HepG2 (cell line): Measurements from ENCODE around the gene CNPY4. TPM values are rescaled to one million over a fixed set of nuclear protein-coding genes. Genes with fewer than 3 reads are reported as not detected.
A peak's percentile ranks its signal among the peaks of the same experiment; 100 is the strongest.

Source experiments
- ARID2 ChIP-seq: sonication (generic); formaldehyde crosslinking; IDR thresholded peaks from 2 replicates; pipeline ENCODE4 v1.8.1; 2022; ENCODE audit warnings: mild to moderate bottlenecking, missing genetic modification reagents, borderline replicate concordance
- BCL3 ChIP-seq: sonication (generic); formaldehyde crosslinking; IDR thresholded peaks from 2 replicates; pipeline ENCODE4 v1.5.1; 2020; ENCODE audit warnings: mild to moderate bottlenecking, missing genetic modification reagents, moderate library complexity
- BRCA1 ChIP-seq: sonication (generic); formaldehyde crosslinking; IDR thresholded peaks from 2 replicates; pipeline ENCODE4 v1.4.0; 2020; ENCODE audit warnings: missing genetic modification reagents
- CREB3 ChIP-seq: sonication (generic); formaldehyde crosslinking; IDR thresholded peaks from 2 replicates; pipeline ENCODE4 v1.5.0; 2020; ENCODE audit warnings: missing genetic modification reagents
- DDIT3 ChIP-seq: sonication (generic); formaldehyde crosslinking; IDR thresholded peaks from 2 replicates; pipeline ENCODE4 v1.4.0; 2020; ENCODE audit warnings: mild to moderate bottlenecking, missing genetic modification reagents
- ETS1 ChIP-seq: sonication (generic); formaldehyde crosslinking; IDR thresholded peaks from 2 replicates; pipeline ENCODE4 v1.4.0; 2020; ENCODE audit warnings: missing genetic modification reagents
- KDM6A ChIP-seq: IDR thresholded peaks from 2 replicates; pipeline ENCODE4 v1.6.1; 2016; ENCODE audit warnings: low read depth
- MAFK ChIP-seq, 2 experiments: IDR thresholded peaks in 1 of 2; conservative IDR thresholded peaks in 1 of 2; 2 replicates each; pipeline ENCODE4 v1.6.1; 2011; ENCODE audit warnings: improper control_type of control experiment in 2 of 2, low read length in 2 of 2
- MLLT10 ChIP-seq: sonication (generic); formaldehyde crosslinking; IDR thresholded peaks from 2 replicates; pipeline ENCODE4 v1.4.0; 2020; ENCODE audit warnings: missing genetic modification reagents
- NR1H2 ChIP-seq: sonication (generic); formaldehyde crosslinking; IDR thresholded peaks from 2 replicates; pipeline ENCODE4 v1.8.1; 2022; ENCODE audit warnings: low read depth, missing genetic modification reagents, borderline replicate concordance
- NR2C2 ChIP-seq: sonication (generic); formaldehyde crosslinking; IDR thresholded peaks from 2 replicates; pipeline ENCODE4 v1.4.0; 2020; ENCODE audit warnings: missing genetic modification reagents, mild to moderate bottlenecking, moderate library complexity, borderline replicate concordance
- TCF7 ChIP-seq: sonication (generic); IDR thresholded peaks from 2 replicates; pipeline ENCODE4 v1.6.1; 2016; ENCODE audit warnings: antibody characterized with exemption, low read depth
- TIGD3 ChIP-seq: sonication (generic); formaldehyde crosslinking; IDR thresholded peaks from 2 replicates; pipeline ENCODE4 v1.5.1; 2020; ENCODE audit warnings: mild to moderate bottlenecking, missing genetic modification reagents, borderline replicate concordance
- TRAFD1 ChIP-seq: sonication (generic); formaldehyde crosslinking; IDR thresholded peaks from 2 replicates; pipeline ENCODE4 v1.5.1; 2020; ENCODE audit warnings: missing genetic modification reagents, mild to moderate bottlenecking, borderline replicate concordance
- ZBTB37 ChIP-seq: sonication (generic); formaldehyde crosslinking; IDR thresholded peaks from 2 replicates; pipeline ENCODE4 v1.4.0; 2020; ENCODE audit warnings: mild to moderate bottlenecking, missing genetic modification reagents
- ZNF274 ChIP-seq: sonication (generic); formaldehyde crosslinking; IDR thresholded peaks from 2 replicates; pipeline ENCODE4 v1.5.1; 2020; ENCODE audit warnings: mild to moderate bottlenecking, missing genetic modification reagents
- ZNF564 ChIP-seq: sonication (generic); formaldehyde crosslinking; IDR thresholded peaks from 2 replicates; pipeline ENCODE4 v1.8.1; 2023; ENCODE audit warnings: mild to moderate bottlenecking, missing genetic modification reagents
- ZNF777 ChIP-seq: sonication (generic); formaldehyde crosslinking; IDR thresholded peaks from 2 replicates; pipeline ENCODE4 v1.4.0; 2020; ENCODE audit warnings: missing genetic modification reagents
- ZSCAN31 ChIP-seq: sonication (generic); formaldehyde crosslinking; IDR thresholded peaks from 2 replicates; pipeline ENCODE4 v1.5.0; 2020; ENCODE audit warnings: low read depth, mild to moderate bottlenecking, missing genetic modification reagents
- polyA plus RNA-seq, 8 experiments: library from polyadenylated mRNA; depleted of rRNA in 3 of 8; stranded (reverse) in 7 of 8; unstranded in 1 of 8; fragments of >200 nt; fragmentation: Illumina TruSeq in 4 of 8; extraction: Trizol in 4 of 8; gene quantifications; 2 replicates each; pipeline versions ENCODE4 v1.2.1 to v1.2.3, GENCODE V29; 2011 to 2016; ENCODE audit warnings: low read depth in 4 of 8, missing spikeins in 1 of 8, mixed read lengths in 1 of 8; ENCODE audit not compliant: insufficient read depth in 1 of 8
- total RNA-seq, 5 experiments: library from RNA; depleted of rRNA; stranded (reverse); fragments of >200 nt; fragmentation: Illumina TruSeq; extraction: Trizol; gene quantifications; 2 replicates each; pipeline ENCODE4 v1.2.3, GENCODE V29; 2016; ENCODE audit warnings: low read depth in 1 of 5

The CNPY4 gene
- total and polyA plus RNA-seq, 2 of the 13 experiments (the other 11 are each of a cell fraction or from before 2014, with no cell fraction given): 6.2 to 12.7 TPM

GRCh38 chr7:100158229-100159098 is 39.0 kb downstream of the CNPY4 start, which contains the start of gene TRAPPC14 (continued):
- no peak for TF ChIP-seq CREB3 (CRISPR knock-in tag)
- no peak for TF ChIP-seq BRCA1 (CRISPR knock-in tag)
- TF ChIP-seq KDM6A (CRISPR knock-in tag): no peak
- no peak for TF ChIP-seq TIGD3 (CRISPR knock-in tag)
- TF ChIP-seq TRAFD1 (CRISPR knock-in tag): no peak
- TF ChIP-seq ZNF777 (CRISPR knock-in tag): peak; percentile 55; the same call in 1 of the 2 replicates
- TF ChIP-seq NR2C2 (CRISPR knock-in tag): peak; percentile 82
- TF ChIP-seq DDIT3: no peak
- no peak for TF ChIP-seq ETS1
- TF ChIP-seq MAFK (conservative IDR thresholded peaks at IDR 0.05 in 1 of 2, IDR thresholded peaks at IDR 0.05 in 1 of 2; ENCODE audit: low read length in 2 of 2): no peak
- peak; percentile 51 for TF ChIP-seq ZNF564 (CRISPR knock-in tag)
- TF ChIP-seq NR1H2 (CRISPR knock-in tag): no peak
- TF ChIP-seq ZSCAN31 (CRISPR knock-in tag): peak; percentile 35
- no peak for TF ChIP-seq TCF7
- peak; percentile 50; the same call in 1 of the 2 replicates for TF ChIP-seq ARID2
- TF ChIP-seq ZNF274 (CRISPR knock-in tag): 0 out of 2 replicates have a peak, but pooled peaks have one; percentile 33
- TF ChIP-seq ZBTB37 (CRISPR knock-in tag): no peak
- TF ChIP-seq BCL3: no peak; the same call in 1 of the 2 replicates
- no peak for TF ChIP-seq MLLT10 (CRISPR knock-in tag)
